ENCODE measurements around the gene MEX3A. TPM values are rescaled to one million over a fixed set of nuclear protein-coding genes. Genes with fewer than 3 reads are reported as not detected.
"Not testable (repeated sequence)": the region's sequence is repeated elsewhere in the genome, so short reads cannot be mapped to it uniquely, and the experiment has no call there.

MEX3A gene
- total RNA-seq, 1 donor from 2014 or later = 0.52 TPM

DNA sequence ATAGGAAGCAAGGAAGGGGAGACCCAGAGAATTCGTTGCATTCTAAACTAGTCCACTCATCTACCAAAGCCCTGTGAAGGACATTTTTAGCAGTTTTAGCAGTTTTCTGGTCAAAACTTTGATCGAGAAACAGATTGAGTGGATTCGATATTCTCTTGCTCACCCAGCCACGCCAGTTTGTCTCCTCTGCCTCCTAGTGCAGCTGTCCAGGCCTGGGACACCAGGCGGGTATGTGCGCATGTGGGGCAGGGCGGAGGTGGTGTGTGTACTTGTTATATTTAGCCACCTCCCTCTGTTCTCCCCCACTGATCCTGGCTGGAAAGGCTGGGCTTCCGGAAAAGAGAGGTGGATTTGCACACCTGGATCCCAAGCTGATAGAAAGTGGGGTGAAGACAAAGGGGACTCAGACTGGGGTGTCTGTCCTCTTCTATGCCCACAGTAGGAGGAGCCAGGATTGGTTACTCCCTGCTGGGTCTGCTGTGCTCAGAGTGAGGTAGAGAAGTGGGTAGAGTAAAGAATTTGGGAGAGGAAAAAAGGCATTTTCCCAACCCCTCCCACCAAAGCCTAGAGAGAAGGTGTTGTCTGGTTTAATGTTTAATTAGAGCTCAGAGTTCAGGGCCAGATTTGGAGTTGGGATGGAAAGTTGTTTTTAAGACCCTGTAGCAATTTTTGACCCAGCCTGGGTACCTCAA is 36.1 kb upstream of the MEX3A start:
- no peaks in the 10 kb centered on the region for H3K36me3 ChIP-seq
- TF ChIP-seq, protein P1, sequence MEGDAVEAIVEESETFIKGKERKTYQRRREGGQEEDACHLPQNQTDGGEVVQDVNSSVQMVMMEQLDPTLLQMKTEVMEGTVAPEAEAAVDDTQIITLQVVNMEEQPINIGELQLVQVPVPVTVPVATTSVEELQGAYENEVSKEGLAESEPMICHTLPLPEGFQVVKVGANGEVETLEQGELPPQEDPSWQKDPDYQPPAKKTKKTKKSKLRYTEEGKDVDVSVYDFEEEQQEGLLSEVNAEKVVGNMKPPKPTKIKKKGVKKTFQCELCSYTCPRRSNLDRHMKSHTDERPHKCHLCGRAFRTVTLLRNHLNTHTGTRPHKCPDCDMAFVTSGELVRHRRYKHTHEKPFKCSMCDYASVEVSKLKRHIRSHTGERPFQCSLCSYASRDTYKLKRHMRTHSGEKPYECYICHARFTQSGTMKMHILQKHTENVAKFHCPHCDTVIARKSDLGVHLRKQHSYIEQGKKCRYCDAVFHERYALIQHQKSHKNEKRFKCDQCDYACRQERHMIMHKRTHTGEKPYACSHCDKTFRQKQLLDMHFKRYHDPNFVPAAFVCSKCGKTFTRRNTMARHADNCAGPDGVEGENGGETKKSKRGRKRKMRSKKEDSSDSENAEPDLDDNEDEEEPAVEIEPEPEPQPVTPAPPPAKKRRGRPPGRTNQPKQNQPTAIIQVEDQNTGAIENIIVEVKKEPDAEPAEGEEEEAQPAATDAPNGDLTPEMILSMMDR (IDR thresholded peaks at IDR 0.05) = no peak
- H3K27ac ChIP-seq = peak overlapping the region; percentile 95
- peak overlapping the region; percentile 93 for H3K4me3 ChIP-seq
- peaks cover 74% of the 10 kb centered on the region for H3K4me1 ChIP-seq
- ATAC-seq (peak; percentile 11), DNase-seq (peak; percentile 80)
- no peaks in the 10 kb centered on the region for H3K27me3 ChIP-seq
- H3K9me3 ChIP-seq = no peaks in the 10 kb centered on the region
- intact Hi-C loops (cut with DNase I) = no loop called here

DNA sequence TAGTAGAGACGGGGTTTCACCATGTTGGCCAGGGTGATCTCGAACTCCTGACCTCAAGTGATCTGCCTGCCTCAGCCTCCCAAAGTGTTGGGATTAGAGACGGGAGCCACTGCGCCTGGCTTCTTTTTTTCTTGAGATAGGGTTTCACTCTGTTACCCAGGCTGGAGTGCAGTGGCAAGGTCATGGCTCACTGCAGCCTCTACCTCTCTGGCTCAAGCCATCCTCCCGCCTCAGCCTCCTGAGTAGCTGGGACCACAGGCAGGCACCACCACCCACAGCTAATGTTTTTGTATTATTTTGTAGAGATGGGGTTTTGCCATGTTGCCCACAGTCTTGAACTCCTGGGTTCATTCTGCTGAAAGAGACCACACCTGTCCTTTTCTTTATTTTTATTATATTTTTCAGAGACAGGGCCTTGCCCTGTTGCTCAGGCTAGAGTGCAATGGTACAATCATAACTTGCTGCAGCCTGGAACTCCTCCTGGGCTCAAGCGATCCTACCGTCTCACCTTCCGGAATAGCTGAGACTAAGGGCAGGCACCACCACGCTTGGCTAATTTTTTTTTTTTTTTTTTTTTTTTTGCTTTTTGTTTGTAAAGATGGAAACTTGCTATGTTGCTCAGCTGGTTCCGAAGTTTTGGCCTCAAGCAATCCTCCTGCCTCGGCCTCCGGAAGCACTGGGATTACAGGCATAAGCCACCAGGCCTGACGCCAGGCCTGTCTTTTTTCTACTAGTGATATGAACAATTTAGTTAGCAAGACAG is 35.3 kb upstream of the MEX3A start:
- TF ChIP-seq, protein P1 (IDR thresholded peaks at IDR 0.05) = no peak
- H3K27me3 ChIP-seq = no peaks in the 10 kb centered on the region
- no peaks in the 10 kb centered on the region for H3K9me3 ChIP-seq
- no peaks in the 10 kb centered on the region for H3K36me3 ChIP-seq
- no peak for ATAC-seq
- H3K4me3 ChIP-seq = peak overlapping the region; percentile 93
- H3K27ac ChIP-seq = peak overlapping the region; percentile 95
- intact Hi-C loops (cut with DNase I) = no loop called here
- peaks cover 67% of the 10 kb centered on the region for H3K4me1 ChIP-seq
- DNase-seq = no peak

DNA sequence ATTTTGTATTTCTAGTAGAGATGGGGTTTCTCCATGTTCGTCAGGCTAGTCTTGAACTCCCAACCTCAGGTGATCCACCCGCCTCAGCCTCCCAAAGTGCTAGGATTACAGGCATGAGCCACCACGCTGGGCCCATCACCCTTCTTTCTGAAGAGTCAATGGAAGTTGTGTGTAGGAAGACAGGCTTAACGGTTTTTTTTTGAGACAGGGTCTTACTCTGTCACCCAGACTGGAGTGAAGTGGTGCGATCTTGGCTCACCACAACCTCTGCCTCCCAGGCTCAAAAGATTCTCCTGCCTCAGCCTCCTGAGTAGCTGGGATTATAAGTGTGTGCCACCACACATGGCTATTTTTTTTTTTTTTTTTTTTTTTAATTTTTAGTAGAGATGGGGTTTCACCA is 34.5 kb upstream of the MEX3A start:
- intact Hi-C loops (cut with DNase I); H3K27me3 ChIP-seq; DNase-seq; H3K36me3 ChIP-seq; H3K9me3 ChIP-seq; ATAC-seq: not testable (repeated sequence)
- Histone ChIP-seq H3K27ac (peak overlapping the region; percentile 97), H3K4me1 (peaks cover 58% of the 10 kb centered on the region), H3K4me3 (peak overlapping the region; percentile 93)

DNA sequence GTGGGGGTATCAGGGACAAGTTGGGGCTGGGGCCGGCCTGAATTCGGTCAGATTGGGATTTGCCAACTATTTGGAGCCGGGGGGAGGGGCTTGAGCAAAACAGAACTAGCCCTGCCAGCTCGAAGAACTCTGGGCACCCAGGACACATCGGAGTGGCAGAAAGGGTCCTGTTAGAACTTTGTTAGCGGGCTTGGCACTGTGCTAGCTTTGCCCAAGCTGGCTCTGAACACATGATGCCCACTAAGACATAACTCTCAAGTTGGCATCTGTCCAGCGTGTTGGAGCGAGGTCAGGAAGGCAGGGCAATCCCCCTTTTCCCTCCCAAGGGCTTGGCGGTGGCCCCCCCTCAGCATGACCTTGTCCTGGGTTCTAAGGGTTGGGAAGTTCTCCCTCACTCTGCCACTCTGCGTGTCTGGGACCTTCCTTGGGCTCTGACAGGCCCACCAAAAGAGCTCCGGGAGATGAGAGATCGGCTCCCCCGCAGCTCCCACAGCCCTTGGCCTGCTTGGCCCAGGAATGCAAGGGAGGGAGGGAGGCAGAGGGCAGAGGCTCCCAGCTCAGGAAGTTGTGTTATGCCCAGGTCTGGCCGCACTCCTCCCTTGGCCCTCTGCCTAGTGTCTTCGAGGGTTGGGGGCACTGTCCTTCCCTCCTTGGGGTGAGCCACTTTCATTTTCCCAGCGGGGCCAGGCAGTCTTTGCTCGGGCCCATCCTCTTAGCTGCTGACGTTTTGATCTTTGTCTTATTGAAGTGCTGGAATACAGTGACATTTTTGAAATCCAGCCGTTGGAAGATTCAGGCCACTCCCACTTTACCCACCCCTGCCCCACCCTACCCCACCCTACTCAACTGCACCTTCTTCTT is 33.5 kb upstream of the MEX3A start:
- intact Hi-C loops (cut with DNase I) = no loop called here
- H3K9me3 ChIP-seq = no peaks in the 10 kb centered on the region
- peak overlapping the region; percentile 97 for H3K27ac ChIP-seq
- no peaks in the 10 kb centered on the region for H3K27me3 ChIP-seq
- ATAC-seq = peak; percentile 52
- TF ChIP-seq, protein P1 (IDR thresholded peaks at IDR 0.05) = no peak
- H3K4me3 ChIP-seq = peak overlapping the region; percentile 93
- no peaks in the 10 kb centered on the region for H3K36me3 ChIP-seq
- DNase-seq = peak; percentile 83
- H3K4me1 ChIP-seq = peaks cover 49% of the 10 kb centered on the region

DNA sequence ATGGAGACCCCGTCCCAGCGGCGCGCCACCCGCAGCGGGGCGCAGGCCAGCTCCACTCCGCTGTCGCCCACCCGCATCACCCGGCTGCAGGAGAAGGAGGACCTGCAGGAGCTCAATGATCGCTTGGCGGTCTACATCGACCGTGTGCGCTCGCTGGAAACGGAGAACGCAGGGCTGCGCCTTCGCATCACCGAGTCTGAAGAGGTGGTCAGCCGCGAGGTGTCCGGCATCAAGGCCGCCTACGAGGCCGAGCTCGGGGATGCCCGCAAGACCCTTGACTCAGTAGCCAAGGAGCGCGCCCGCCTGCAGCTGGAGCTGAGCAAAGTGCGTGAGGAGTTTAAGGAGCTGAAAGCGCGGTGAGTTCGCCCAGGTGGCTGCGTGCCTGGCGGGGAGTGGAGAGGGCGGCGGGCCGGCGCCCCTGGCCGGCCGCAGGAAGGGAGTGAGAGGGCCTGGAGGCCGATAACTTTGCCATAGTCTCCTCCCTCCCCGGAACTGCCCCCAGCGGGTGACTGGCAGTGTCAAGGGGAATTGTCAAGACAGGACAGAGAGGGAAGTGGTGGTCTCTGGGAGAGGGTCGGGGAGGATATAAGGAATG is 32.8 kb upstream of the MEX3A start:
- peak overlapping the region; percentile 93 for H3K4me3 ChIP-seq
- TF ChIP-seq, protein P1 (IDR thresholded peaks at IDR 0.05) = no peak
- H3K4me1 ChIP-seq = peaks cover 41% of the 10 kb centered on the region
- peak; percentile 50 for ATAC-seq
- H3K27me3 ChIP-seq = no peaks in the 10 kb centered on the region
- no peaks in the 10 kb centered on the region for H3K36me3 ChIP-seq
- H3K27ac ChIP-seq = peak overlapping the region; percentile 97
- intact Hi-C loops (cut with DNase I) = no loop called here
- H3K9me3 ChIP-seq = no peaks in the 10 kb centered on the region
- DNase-seq = peak; percentile 80
